GM10248 (cell line): ENCODE results near the gene INSR.

Source experiments
- CTCF ChIA-PET: fragments of 300-600 bp; sonication (Branson Sonifier 250); formaldehyde crosslinking; extraction: SDS; loops from one replicate; lab custom pipeline; 2021; ENCODE audit warnings: antibody characterized with exemption; lab: Yijun Ruan, JAX
- POLR2A ChIA-PET: fragments of 350-650 bp; sonication (Branson Sonifier 250); formaldehyde crosslinking; extraction: SDS; loops from one replicate; lab custom pipeline; 2020; ENCODE audit warnings: antibody characterized with exemption; lab: Yijun Ruan, JAX
- DNase-seq: peaks from one replicate; pipeline ENCODE4 v3.0.0; 2012; ENCODE audit errors: extremely low spot score
- CTCF ChIP-seq: IDR thresholded peaks from 2 replicates; pipeline ENCODE4 v1.5.1; 2012; ENCODE audit warnings: mild to moderate bottlenecking, low read depth; ENCODE audit errors: extremely low read depth, missing control alignments, control extremely low read depth

INSR gene

GRCh38 chr19:7268705-7269098 is 25.5 kb downstream of the INSR start:
- DNase-seq: no peak
- POLR2A ChIA-PET: interaction anchor here (0.9 kb wide), 1 partner anchor 11 kb away, joined by 5 read pairs; no protein-coding TSS in a partner anchor

DNA sequence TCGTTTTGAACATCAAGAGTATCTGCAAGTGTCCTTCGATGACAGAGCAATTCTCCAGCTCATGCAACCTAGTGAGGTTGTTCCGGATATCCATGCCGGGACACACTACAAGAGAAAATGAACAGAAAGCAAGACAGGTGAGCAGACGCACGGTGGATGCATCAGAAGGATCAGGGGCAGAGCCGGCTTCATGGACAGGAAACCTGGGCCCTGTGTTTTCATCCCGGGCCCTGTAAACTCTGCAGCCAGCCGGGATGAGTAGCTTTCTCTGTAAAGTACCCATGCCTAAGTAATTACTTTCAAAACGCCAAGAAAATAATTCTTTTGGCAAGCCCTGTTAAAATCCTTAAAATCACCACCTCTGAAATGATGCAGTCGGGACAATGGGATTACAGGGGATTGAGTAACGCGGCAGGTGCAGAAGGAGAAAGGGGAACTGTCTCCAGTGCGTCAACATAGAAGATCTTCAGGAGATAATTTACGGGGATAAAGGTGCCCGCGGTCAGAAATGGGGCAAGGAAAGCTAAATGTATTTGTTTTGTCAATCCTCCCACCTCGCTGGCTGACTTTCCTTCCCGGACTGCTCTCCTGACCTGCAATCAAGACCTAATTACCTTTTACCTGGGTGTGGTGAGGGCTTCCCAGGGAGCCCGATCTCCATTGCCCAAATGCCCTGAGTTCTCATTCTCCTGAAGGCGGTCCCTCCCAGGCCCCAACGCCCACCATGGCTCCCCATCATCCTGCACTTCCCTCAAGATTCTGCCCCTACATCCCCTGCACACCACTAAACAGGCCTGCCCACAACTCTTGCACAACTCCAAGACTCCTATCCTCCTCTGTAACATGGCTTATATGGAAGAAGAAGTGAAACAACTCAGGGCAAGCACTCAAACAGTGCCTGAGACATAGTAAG is 26.2 kb downstream of the INSR start:
- no peak for DNase-seq
- TF ChIP-seq CTCF: no peak
- POLR2A ChIA-PET: interaction anchor here (0.9 kb wide), 1 partner anchor 11 kb away, joined by 5 read pairs; no protein-coding TSS in a partner anchor
- CTCF ChIA-PET: no interaction called here

More at GRCh38 chr19:7268705-7269098, 25.5 kb downstream of the INSR start:
- CTCF ChIA-PET: no interaction called here
- TF ChIP-seq CTCF: no peak

DNA sequence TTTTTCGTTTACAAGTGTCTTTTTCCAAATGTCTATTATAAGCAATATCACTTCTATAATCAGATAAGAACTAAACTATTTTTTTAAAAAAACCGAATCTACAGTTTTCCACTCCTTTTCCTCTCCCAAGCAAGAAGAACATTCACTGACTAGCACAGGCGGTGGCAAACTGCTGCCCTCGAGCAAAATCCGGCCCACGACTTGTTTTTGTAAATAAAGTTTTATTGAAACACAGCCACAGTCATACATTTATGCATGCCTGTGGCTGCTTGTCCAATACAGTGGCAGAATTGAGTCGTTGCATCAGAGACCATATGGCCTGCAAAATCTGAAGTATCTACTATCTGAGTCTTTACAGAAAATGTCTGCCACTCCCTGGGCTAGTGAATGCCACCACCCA is 27.4 kb downstream of the INSR start:
- ChIA-PET CTCF (no interaction called here), POLR2A (interaction anchor here (0.7 kb wide), 1 partner anchor 178 kb away, joined by 8 read pairs; no protein-coding TSS in a partner anchor)
- no peak for DNase-seq
- TF ChIP-seq CTCF: no peak

- CTCF ChIA-PET: interaction anchor here (2.6 kb wide), 1 partner anchor 44 kb away, joined by 5 read pairs; no protein-coding TSS in a partner anchor
- POLR2A ChIA-PET: interaction anchor here (0.6 to 0.7 kb wide), 2 partner anchors 46 to 179 kb away, joined by 3 to 8 read pairs; no protein-coding TSS in a partner anchor
- DNase-seq: no peak
Measured at GRCh38 chr19:7265963-7266362, 28.3 kb downstream of the INSR start.

GRCh38 chr19:7264858-7265257 is 29.4 kb downstream of the INSR start:
- CTCF ChIA-PET: interaction anchor here (0.9 to 2.6 kb wide), 5 partner anchors 9 to 537 kb away, joined by 3 to 5 read pairs (median 3); no protein-coding TSS in a partner anchor
- TF ChIP-seq CTCF: no peak

More at GRCh38 chr19:7265963-7266362, 28.3 kb downstream of the INSR start:
- TF ChIP-seq CTCF: no peak

GRCh38 chr19:7263521-7263920 is 30.7 kb downstream of the INSR start:
- no peak for TF ChIP-seq CTCF
- ChIA-PET CTCF (interaction anchor here (0.9 to 2.6 kb wide), 6 partner anchors 9 to 539 kb away, joined by 3 to 5 read pairs (median 4); no protein-coding TSS in a partner anchor), POLR2A (no interaction called here)
- DNase-seq: no peak

More at GRCh38 chr19:7264858-7265257, 29.4 kb downstream of the INSR start:
- POLR2A ChIA-PET: no interaction called here
- DNase-seq: no peak
